BJ (cell line): ENCODE measurements around the gene MPZL3. TPM values are rescaled to one million over a fixed set of nuclear protein-coding genes. Genes with fewer than 3 reads are reported as not detected.

ENCODE experiments used
- CTCF ChIA-PET: fragments of 350-600 bp; formaldehyde crosslinking; extraction: SDS; loops from one replicate; lab custom pipeline; 2021; ENCODE audit warnings: antibody characterized with exemption, inconsistent platforms; lab: Yijun Ruan, JAX
- POLR2A ChIA-PET: fragments of 300-600 bp; sonication (Branson Sonifier 250); formaldehyde crosslinking; extraction: SDS; loops from one replicate; lab custom pipeline; 2021; ENCODE audit warnings: antibody characterized with exemption; lab: Charles Lee
- DNase-seq: peaks from one replicate; pipeline ENCODE4 v3.0.0-alpha.2; 2011; ENCODE audit warnings: low read depth
- H3K27me3 ChIP-seq: 2 replicates; pipeline ENCODE4 v1.6.0; 2011; ENCODE audit warnings: low read length; ENCODE audit not compliant: control insufficient read depth, insufficient read depth
- H3K36me3 ChIP-seq: 2 replicates; pipeline ENCODE4 v1.5.1; 2011; ENCODE audit warnings: low read length; ENCODE audit not compliant: control insufficient read depth, insufficient read depth
- H3K4me3 ChIP-seq: 2 replicates; pipeline ENCODE4 v1.5.1; 2011; ENCODE audit warnings: low read depth, mild to moderate bottlenecking, control low read depth, low read length
- CTCF ChIP-seq: IDR thresholded peaks from 2 replicates; pipeline ENCODE4 v1.5.1; 2011; ENCODE audit warnings: low read depth, mild to moderate bottlenecking, control low read depth, inconsistent platforms, low read length, moderate library complexity; ENCODE audit not compliant: insufficient read depth
- polyA plus RNA-seq: library from polyadenylated mRNA; depleted of rRNA; stranded (reverse); fragments of >200 nt; gene quantifications from 2 replicates; pipeline ENCODE4 v1.2.3, GENCODE V29; 2011

Gene MPZL3
- polyA plus RNA-seq, 1 experiment, result 0.39 TPM

- DNase-seq, result no peak
- H3K27me3 ChIP-seq, result no peaks in the 10 kb centered on the region; the same call in none of the 2 replicates
- no peak overlapping the region for H3K4me3 ChIP-seq
- H3K36me3 ChIP-seq, result no peaks in the 10 kb centered on the region
- POLR2A ChIA-PET, result no interaction called here
- TF ChIP-seq CTCF, result no peak
- CTCF ChIA-PET, result no interaction called here
These were observed 18.8 kb downstream of the MPZL3 start for GRCh38 chr11:118233377-118233776.

GRCh38 chr11:118232659-118233058 is 19.5 kb downstream of the MPZL3 start:
- no peak for TF ChIP-seq CTCF
- H3K36me3 ChIP-seq, result no peaks in the 10 kb centered on the region
- no peak for DNase-seq
- no peaks in the 10 kb centered on the region; the same call in none of the 2 replicates for H3K27me3 ChIP-seq
- no peak overlapping the region for H3K4me3 ChIP-seq
- POLR2A ChIA-PET, result no interaction called here
- CTCF ChIA-PET, result no interaction called here

DNA sequence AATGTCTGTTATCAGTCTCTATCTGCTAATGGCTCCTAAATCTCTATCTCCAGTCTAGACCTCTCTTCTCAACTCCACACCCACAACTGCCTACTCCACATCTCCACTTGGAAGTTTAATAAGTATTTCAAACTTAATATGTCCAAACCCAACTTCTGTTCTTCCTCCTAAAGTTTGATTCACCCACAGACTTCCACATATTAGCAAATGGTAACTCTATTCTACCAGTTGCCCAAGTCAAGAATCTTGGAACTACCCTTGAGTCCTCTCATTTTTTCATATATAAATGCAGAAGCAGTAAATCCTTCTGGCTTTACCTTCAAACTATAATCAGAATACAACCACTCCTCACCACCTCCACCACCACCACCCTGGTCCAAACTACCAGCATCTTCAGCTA is 20.7 kb downstream of the MPZL3 start:
- Histone ChIP-seq H3K4me3 (no peak overlapping the region), H3K27me3 (no peaks in the 10 kb centered on the region; the same call in none of the 2 replicates), H3K36me3 (no peaks in the 10 kb centered on the region)
- DNase-seq, result no peak
- ChIA-PET CTCF (no interaction called here), POLR2A (no interaction called here)
- TF ChIP-seq CTCF, result no peak

DNA sequence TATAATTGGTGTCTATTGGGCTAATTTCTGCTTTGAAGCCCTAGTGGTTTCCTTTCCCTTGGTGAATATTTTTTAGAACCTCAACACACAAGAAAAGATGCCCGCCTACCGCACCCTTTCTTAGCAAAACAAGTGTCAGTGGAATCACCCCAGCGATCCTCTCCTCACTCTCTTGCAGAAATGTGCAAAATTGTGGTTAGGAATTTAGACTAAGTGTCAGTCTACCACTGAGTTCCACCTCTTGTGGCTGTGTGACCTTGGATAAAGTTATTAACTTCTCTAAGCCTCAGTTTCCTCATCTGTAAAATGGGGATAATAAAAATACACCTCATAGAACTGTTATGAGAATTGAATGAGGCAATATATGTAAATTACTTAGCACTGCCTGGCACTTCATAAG is 22.1 kb downstream of the MPZL3 start:
- Histone ChIP-seq H3K36me3 (no peaks in the 10 kb centered on the region), H3K4me3 (no peak overlapping the region), H3K27me3 (peaks cover 2% of the 10 kb centered on the region)
- DNase-seq, result no peak
- ChIA-PET CTCF (interaction anchor here (0.7 to 1.4 kb wide), 2 partner anchors 32 to 411 kb away, joined by 3 read pairs; no protein-coding TSS in a partner anchor), POLR2A (no interaction called here)
- TF ChIP-seq CTCF, result no peak

GRCh38 chr11:118229274-118229847 is 22.8 kb downstream of the MPZL3 start:
- CTCF ChIA-PET, result interaction anchor here (1.4 kb wide), 1 partner anchor 31 kb away, joined by 3 read pairs; no protein-coding TSS in a partner anchor
- Histone ChIP-seq H3K4me3 (no peak overlapping the region), H3K36me3 (no peaks in the 10 kb centered on the region), H3K27me3 (peaks cover 2% of the 10 kb centered on the region)
- DNase-seq, result no peak
- no peak for TF ChIP-seq CTCF
- POLR2A ChIA-PET, result no interaction called here
